ENCODE data around the gene ZBTB46. TPM values are rescaled to one million over a fixed set of nuclear protein-coding genes. Genes with fewer than 3 reads are reported as not detected.

The ZBTB46 gene
- polyA plus RNA-seq, 3 donors = 0.07 to 2.3 (median 0.37) TPM

- 7% methylated on average over 6 of the region's 9 CpGs for WGBS (ENCODE audit: insufficient coverage)
These were observed 13.5 kb upstream of the ZBTB46 start for GRCh38 chr20:63844511-63844991.

GRCh38 chr20:63843778-63844177, 12.7 kb upstream of the ZBTB46 start:
- 12% methylated on average over 16 of the region's 16 CpGs for WGBS (ENCODE audit: insufficient coverage)
- no peak for TF ChIP-seq CTCF (IDR thresholded peaks at IDR 0.05)
- Histone ChIP-seq H3K4me2 (replicated peaks; ENCODE audit: extremely low read depth, low read length, poor library complexity, severe bottlenecking) (no peak overlapping the region), H3K4me3 (replicated peaks in 1 of 3; ENCODE audit: low read depth in 2 of 3, low read length in 3 of 3) (no peak overlapping the region), H3K79me2 (ENCODE audit: insufficient read depth, low read length) (no peaks in the 10 kb centered on the region), H2AFZ (ENCODE audit: insufficient read depth, low read depth, low read length, poor library complexity, severe bottlenecking) (no peak overlapping the region), H3K9ac (ENCODE audit: insufficient read depth, low read length, poor library complexity, severe bottlenecking) (no peak overlapping the region), H3K36me3 (replicated peaks in 1 of 2; ENCODE audit: control insufficient read depth in 1 of 2, insufficient read depth in 2 of 2, low read length in 2 of 2) (no peaks in the 10 kb centered on the region), H3K27ac (ENCODE audit: low read depth in 1 of 2, low read length in 2 of 2) (no peak overlapping the region), H4K20me1 (ENCODE audit: insufficient read depth, low read length) (no peaks in the 10 kb centered on the region), H3K4me1 (ENCODE audit: control insufficient read depth in 1 of 2, insufficient read depth in 2 of 2, low read length in 2 of 2) (peaks cover 34 to 35% of the 10 kb centered on the region in 2 donors), H3K27me3 (ENCODE audit: control insufficient read depth in 2 of 2, insufficient read depth in 2 of 2, low read length in 2 of 2) (peaks cover 19 to 62% of the 10 kb centered on the region in 2 donors), H3K9me3 (replicated peaks in 1 of 2; ENCODE audit: control insufficient read depth in 1 of 2, insufficient read depth in 1 of 2, low read length in 2 of 2) (no peaks in the 10 kb centered on the region)
- intact Hi-C loops (cut with micrococcal nuclease) = no loop called here
- Mint-ChIP-seq H3K27me3 (ENCODE audit: low read depth in 3 of 3) (peaks cover 15 to 46% (median 39%) of the 10 kb centered on the region in 3 donors), H3K4me3 (peak overlapping the region in 1 of 2 donors; percentile 70), H3K4me1 (peaks cover 16% of the 10 kb centered on the region), H3K9me3 (peaks cover 0 to 13% (median 3%) of the 10 kb centered on the region in 7 donors), H3K36me3 (peaks cover 0 to 3% of the 10 kb centered on the region in 2 donors), H3K27ac (peak overlapping the region in 1 of 7 donors; percentile 18)
- no peak for DNase-seq

More at GRCh38 chr20:63844511-63844991, 13.5 kb upstream of the ZBTB46 start:
- intact Hi-C loops (cut with micrococcal nuclease) = no loop called here
- Histone ChIP-seq H3K4me3 (replicated peaks in 1 of 3; ENCODE audit: low read depth in 2 of 3, low read length in 3 of 3) (no peak overlapping the region), H3K79me2 (ENCODE audit: insufficient read depth, low read length) (no peaks in the 10 kb centered on the region), H3K9me3 (replicated peaks in 1 of 2; ENCODE audit: control insufficient read depth in 1 of 2, insufficient read depth in 1 of 2, low read length in 2 of 2) (no peaks in the 10 kb centered on the region), H3K4me1 (ENCODE audit: control insufficient read depth in 1 of 2, insufficient read depth in 2 of 2, low read length in 2 of 2) (peaks cover 34 to 35% of the 10 kb centered on the region in 2 donors), H3K36me3 (replicated peaks in 1 of 2; ENCODE audit: control insufficient read depth in 1 of 2, insufficient read depth in 2 of 2, low read length in 2 of 2) (no peaks in the 10 kb centered on the region), H2AFZ (ENCODE audit: insufficient read depth, low read depth, low read length, poor library complexity, severe bottlenecking) (no peak overlapping the region), H3K4me2 (replicated peaks; ENCODE audit: extremely low read depth, low read length, poor library complexity, severe bottlenecking) (no peak overlapping the region), H3K27me3 (ENCODE audit: control insufficient read depth in 2 of 2, insufficient read depth in 2 of 2, low read length in 2 of 2) (peaks cover 19 to 62% of the 10 kb centered on the region in 2 donors), H3K9ac (ENCODE audit: insufficient read depth, low read length, poor library complexity, severe bottlenecking) (no peak overlapping the region), H3K27ac (ENCODE audit: low read depth in 1 of 2, low read length in 2 of 2) (no peak overlapping the region), H4K20me1 (ENCODE audit: insufficient read depth, low read length) (no peaks in the 10 kb centered on the region)
- Mint-ChIP-seq H3K36me3 (peaks cover 0 to 3% of the 10 kb centered on the region in 2 donors), H3K4me1 (peaks cover 16% of the 10 kb centered on the region), H3K27me3 (ENCODE audit: low read depth in 3 of 3) (peaks cover 14 to 48% (median 37%) of the 10 kb centered on the region in 3 donors), H3K9me3 (peaks cover 0 to 17% (median 3%) of the 10 kb centered on the region in 7 donors), H3K27ac (no peak overlapping the region), H3K4me3 (peak overlapping the region in 1 of 2 donors; percentile 30)
- TF ChIP-seq CTCF (IDR thresholded peaks at IDR 0.05) = no peak
- no peak for DNase-seq
